GM12892 (cell line): Measurements from ENCODE around the gene ABTB2.
"Not testable (repeated sequence)": the region's sequence is repeated elsewhere in the genome, so short reads cannot be mapped to it uniquely, and the experiment has no call there.

Experiments used
- POLR2A ChIP-seq: IDR thresholded peaks from 2 replicates; pipeline ENCODE4 v1.6.1; 2011; ENCODE audit warnings: low read depth, low read length, control low read depth
- POLR2AphosphoS5 ChIP-seq: IDR thresholded peaks from 2 replicates; pipeline ENCODE4 v1.6.1; 2011; ENCODE audit warnings: low read depth, low read length, control low read depth

DNA sequence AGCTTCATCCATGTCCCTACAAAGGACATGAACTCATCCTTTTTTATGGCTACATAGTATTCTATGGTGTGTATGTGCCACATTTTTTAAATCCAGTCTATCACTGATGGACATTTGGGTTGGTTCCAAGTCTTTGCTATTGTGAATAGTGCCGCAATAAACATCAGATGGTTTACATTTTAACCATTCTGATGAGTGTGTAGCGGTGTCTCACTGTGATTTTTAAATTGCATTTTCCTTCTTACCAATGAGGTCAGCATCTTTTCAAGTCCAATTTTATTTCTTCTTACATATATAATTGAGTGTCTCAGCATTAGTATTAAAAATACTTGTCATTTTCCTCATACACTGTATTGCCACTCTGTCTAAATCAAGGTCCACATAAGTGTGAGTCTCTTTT, 28.5 kb upstream of the ABTB2 start:
- TF ChIP-seq POLR2AphosphoS5, POLR2A: not testable (repeated sequence)
